Measurements from ENCODE around the gene RNF152. TPM values are rescaled to one million over a fixed set of nuclear protein-coding genes. Genes with fewer than 3 reads are reported as not detected.

Gene RNF152, protein sequence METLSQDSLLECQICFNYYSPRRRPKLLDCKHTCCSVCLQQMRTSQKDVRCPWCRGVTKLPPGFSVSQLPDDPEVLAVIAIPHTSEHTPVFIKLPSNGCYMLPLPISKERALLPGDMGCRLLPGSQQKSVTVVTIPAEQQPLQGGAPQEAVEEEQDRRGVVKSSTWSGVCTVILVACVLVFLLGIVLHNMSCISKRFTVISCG
- 18.2 and 127 TPM in 2 replicates for total RNA-seq

DNA sequence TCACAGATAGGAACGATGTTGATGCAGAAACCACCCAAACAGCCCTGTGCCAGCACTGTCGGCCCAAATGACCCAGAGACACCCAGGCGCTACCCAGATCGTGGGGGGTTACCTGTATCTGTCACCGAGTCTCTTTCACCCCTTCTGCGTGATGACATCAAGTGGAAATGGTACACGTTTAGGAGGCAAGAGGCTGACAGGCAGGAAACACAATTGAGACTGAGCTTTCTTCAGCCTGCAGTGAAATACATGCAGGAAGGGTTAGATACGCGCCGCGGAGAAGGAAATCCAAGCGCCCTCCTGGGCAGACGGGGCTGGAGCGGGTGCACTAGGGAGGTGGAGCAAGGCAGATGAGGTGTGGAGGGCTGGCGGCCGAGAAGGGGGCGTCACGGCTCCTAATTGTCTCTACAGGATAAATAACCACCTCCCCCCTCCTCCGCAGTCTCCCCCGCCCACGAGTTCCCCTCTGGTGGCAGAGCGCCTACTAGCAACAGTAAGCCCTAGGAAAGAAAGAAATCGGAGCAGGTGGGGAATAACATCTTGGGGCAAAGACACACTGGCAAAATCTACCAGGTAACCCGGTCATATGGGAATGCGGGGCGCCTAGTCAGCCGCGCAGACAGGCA is at the start of gene RNF152:
Gene RNF152 (minus strand): TSS at position 325 of the 626 bp plus-strand sequence. CDS start 76,544 bp downstream, outside the sequence.

